GM13977 (cell line): ENCODE data around the gene CCDC134.

Experiments
- DNase-seq: peaks from one replicate; pipeline ENCODE4 v3.0.0; 2012; ENCODE audit warnings: low spot score
- in situ Hi-C: fragments of 300-500 bp; cut with MboI; formaldehyde crosslinking; loops from one replicate; pipeline ENCODE4 v1.12.0; 2022; ENCODE audit warnings: low sequenced_read_pairs, low pct_unique_long_range_greater_than_20kb, mixed read lengths, inconsistent platforms; ENCODE audit not compliant: unreplicated experiment
- TF ChIP-seq, protein P1 (sequence below): IDR thresholded peaks from 2 replicates; pipeline ENCODE4 v1.5.1; 2012; ENCODE audit warnings: mild to moderate bottlenecking, control low read depth; ENCODE audit not compliant: insufficient read depth; ENCODE audit errors: extremely low read depth, missing control alignments

CCDC134 gene

DNA sequence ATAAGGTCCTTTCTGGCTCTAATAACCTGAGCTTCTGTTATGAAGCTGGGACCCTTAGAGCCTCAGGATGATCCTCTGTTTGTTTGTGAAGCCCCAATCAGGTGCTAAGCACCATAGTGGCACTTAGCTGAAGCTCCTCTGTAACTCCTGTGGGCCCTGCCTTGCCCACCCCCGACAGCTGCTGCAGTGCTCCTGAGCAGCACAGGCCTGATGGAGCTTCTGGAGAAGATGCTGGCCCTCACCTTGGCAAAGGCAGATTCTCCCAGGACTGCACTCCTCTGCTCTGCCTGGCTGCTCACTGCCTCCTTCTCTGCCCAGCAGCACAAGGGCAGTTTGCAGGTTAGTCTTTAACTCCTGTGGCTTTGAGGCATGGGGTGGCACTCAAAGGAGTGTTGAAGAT lies 19.0 kb upstream of the CCDC134 start:
- no peak for DNase-seq
- in situ Hi-C loops, result loop anchor here (10.0 kb wide), 1 partner anchor 87 kb away; the partner anchor contains the start of gene MEI1
- TF ChIP-seq, protein P1, sequence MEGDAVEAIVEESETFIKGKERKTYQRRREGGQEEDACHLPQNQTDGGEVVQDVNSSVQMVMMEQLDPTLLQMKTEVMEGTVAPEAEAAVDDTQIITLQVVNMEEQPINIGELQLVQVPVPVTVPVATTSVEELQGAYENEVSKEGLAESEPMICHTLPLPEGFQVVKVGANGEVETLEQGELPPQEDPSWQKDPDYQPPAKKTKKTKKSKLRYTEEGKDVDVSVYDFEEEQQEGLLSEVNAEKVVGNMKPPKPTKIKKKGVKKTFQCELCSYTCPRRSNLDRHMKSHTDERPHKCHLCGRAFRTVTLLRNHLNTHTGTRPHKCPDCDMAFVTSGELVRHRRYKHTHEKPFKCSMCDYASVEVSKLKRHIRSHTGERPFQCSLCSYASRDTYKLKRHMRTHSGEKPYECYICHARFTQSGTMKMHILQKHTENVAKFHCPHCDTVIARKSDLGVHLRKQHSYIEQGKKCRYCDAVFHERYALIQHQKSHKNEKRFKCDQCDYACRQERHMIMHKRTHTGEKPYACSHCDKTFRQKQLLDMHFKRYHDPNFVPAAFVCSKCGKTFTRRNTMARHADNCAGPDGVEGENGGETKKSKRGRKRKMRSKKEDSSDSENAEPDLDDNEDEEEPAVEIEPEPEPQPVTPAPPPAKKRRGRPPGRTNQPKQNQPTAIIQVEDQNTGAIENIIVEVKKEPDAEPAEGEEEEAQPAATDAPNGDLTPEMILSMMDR, result no peak

DNA sequence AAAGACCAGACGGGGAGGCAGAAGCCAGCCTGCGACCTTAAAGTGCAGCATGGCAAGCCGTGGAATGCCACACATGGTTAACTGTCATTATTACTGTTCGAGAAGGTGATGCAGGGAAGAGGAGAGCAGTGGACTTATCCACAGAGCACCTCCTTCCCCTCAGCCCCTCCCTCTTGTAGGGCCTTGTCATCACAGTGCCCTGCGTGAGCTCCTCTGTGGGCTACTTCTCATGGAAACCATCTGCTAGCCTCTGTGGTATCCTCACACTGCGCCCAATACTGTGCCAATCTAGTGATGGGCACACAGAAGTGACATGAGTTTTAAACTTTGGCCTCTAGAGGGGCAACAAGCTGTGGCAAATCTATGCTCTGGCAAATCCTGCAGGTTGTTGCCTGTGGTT lies 18.2 kb upstream of the CCDC134 start:
- in situ Hi-C loops, result loop anchor here (10.0 kb wide), 1 partner anchor 88 kb away; the partner anchor contains the start of gene MEI1
- TF ChIP-seq, protein P1, result no peak
- no peak for DNase-seq

DNA sequence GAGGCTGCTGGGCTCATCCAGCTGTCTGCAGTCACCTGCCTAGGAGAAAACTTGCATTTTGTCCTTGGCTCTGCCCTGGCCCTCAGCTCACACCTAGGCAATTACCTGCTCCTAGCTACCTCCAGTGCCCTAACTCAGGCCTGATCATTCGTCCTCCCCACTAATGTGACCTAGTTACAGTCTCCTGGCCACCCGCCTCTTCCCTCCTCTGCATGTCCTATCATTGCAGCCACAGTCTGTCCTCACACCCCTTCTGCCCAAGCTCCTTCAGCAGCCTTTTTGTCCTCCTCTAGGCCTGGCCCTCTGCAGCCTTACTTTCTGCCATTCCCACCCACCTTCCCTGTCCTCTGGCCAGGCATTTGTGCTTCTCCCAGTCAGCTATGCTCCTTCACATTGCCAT lies 17.7 kb upstream of the CCDC134 start:
- TF ChIP-seq, protein P1, result no peak
- in situ Hi-C loops, result loop anchor here (10.0 kb wide), 1 partner anchor 88 kb away; the partner anchor contains the start of gene MEI1
- DNase-seq, result no peak

- TF ChIP-seq, protein P1, result no peak
- in situ Hi-C loops, result loop anchor here (10.0 kb wide), 1 partner anchor 93 kb away; the partner anchor contains the start of gene MEI1
- no peak for DNase-seq
These were observed 13.1 kb upstream of the CCDC134 start for GRCh38 chr22:41787331-41787730.

DNA sequence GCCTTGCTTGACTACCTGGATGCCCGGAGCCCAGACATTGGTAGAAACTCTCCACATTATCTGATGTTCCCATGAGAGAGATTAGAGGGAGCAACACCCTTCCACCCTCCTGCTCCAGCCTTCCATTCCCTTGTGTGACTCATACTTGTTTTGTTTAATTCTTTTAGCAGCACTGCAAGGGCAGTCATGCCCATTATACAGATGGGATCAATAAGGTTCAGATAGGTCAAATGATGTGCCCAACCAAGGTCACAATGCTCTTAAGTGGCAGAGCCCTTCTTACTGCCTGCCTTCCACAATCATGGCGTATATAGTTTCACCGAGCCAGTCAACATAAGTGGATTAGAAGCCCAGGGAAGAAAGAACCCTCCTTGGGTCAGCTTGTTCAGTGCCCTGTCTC lies 6.6 kb upstream of the CCDC134 start:
- no peak for DNase-seq
- TF ChIP-seq, protein P1, result no peak
- in situ Hi-C loops, result no loop called here

DNA sequence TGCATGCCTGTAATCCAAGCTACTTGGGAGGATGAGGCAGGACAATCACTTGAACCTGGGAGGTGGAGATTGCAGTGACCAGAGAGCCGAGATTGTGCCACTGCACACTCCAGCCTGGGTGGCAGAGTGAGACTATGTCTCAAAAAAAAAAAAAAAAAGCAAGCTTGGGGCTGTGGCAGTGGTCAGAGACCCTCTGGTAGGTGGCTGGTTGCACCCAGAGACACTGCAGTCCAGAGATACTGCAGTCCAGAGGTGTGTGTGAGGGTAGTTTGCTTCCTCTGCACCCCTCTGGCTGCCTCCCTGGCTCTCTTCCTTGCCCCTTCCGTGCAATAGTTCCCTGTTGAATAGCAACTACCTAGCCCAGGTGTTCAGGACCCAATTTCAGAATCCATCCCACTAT lies 1.7 kb upstream of the CCDC134 start:
- TF ChIP-seq, protein P1, result no peak
- in situ Hi-C loops, result no loop called here
- no peak for DNase-seq
